ENCODE measurements around the gene CBLN2.

DNA sequence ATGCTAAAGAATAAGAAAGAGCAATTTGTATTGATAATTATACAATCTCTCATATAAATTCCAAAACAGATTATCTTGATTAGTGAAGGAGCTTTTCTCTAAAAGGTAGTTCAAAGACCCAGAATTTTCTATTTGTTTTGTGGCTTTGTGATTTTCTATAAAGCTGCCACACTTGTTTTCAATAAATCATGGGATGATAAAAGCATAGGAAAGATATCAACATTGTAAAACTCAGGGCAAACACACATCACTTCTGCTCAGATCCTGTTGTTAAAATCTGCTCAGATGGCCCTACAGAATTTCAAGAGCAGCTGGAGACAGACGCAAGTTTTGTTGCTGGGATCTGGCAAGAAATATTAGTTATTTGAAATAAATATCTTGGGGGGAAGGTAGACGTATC is 28.8 kb upstream of the CBLN2 start:
- TF ChIP-seq, protein P1, sequence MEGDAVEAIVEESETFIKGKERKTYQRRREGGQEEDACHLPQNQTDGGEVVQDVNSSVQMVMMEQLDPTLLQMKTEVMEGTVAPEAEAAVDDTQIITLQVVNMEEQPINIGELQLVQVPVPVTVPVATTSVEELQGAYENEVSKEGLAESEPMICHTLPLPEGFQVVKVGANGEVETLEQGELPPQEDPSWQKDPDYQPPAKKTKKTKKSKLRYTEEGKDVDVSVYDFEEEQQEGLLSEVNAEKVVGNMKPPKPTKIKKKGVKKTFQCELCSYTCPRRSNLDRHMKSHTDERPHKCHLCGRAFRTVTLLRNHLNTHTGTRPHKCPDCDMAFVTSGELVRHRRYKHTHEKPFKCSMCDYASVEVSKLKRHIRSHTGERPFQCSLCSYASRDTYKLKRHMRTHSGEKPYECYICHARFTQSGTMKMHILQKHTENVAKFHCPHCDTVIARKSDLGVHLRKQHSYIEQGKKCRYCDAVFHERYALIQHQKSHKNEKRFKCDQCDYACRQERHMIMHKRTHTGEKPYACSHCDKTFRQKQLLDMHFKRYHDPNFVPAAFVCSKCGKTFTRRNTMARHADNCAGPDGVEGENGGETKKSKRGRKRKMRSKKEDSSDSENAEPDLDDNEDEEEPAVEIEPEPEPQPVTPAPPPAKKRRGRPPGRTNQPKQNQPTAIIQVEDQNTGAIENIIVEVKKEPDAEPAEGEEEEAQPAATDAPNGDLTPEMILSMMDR (IDR thresholded peaks at IDR 0.05; ENCODE audit: low read depth, low read length) = no peak
- no peak for TF ChIP-seq POLR2A (IDR thresholded peaks at IDR 0.05; ENCODE audit: extremely low read depth, insufficient read length)
